ENCODE measurements around the gene CDHR2.
A peak's percentile ranks its signal among the peaks of the same experiment; 100 is the strongest.
"Not testable (repeated sequence)": the region's sequence is repeated elsewhere in the genome, so short reads cannot be mapped to it uniquely, and the experiment has no call there.

The CDHR2 gene

DNA sequence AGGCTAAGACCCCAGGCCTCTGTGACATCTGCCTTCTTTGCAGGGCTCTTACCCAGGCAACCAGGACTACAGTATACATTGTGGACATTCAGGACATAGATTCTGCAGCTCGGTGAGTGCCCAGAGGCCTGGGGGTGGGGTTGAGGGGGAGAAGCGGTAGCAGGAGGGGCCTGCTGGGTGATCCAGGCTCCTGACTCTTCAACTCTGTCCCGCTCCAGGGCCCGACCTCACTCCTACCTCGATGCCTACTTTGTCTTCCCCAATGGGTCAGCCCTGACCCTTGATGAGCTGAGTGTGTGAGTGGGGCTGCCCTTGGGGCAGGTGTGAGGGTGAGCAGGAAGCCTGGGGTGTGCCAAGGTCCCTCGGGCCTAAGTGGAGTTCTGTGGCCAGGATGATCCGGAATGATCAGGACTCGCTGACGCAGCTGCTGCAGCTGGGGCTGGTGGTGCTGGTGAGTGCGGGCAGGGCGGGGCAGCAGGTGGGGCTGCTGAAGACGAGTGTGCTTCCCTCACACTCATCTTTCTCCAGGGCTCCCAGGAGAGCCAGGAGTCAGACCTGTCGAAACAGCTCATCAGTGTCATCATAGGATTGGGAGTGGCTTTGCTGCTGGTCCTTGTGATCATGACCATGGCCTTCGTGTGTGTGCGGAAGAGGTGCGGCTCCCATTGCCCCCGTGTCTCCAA, 41.0 kb downstream of the CDHR2 start:
- DNase-seq (ENCODE audit: low read depth), result no peak
- no peak overlapping the region for H3K4me3 ChIP-seq (ENCODE audit: low read depth, low read length)

- not testable (repeated sequence) for H3K4me3 ChIP-seq (ENCODE audit: low read depth, low read length); DNase-seq (ENCODE audit: low read depth)
Observed at GRCh38 chr5:176591667-176592066, 42.5 kb downstream of the CDHR2 start.

DNA sequence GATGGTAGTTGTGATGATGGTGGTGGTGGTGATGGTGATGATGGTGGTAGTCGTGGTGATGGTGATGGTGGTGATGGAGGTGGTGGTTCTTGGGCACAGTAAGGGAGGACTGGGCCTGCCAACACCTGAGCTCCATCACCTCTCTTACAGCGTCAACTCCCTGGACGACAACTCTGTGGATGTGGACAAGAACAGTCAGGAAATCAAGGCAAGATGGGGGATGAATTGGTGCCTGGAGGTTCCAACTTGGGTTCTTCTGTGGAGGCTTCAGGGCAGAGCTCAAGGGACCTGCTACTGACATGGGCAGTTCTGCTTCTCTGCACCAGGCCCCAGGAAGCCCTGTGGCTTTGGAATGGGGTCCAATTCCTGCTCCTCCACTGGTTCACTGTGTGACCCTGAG, 43.4 kb downstream of the CDHR2 start:
- no peak for DNase-seq (ENCODE audit: low read depth)

DNA sequence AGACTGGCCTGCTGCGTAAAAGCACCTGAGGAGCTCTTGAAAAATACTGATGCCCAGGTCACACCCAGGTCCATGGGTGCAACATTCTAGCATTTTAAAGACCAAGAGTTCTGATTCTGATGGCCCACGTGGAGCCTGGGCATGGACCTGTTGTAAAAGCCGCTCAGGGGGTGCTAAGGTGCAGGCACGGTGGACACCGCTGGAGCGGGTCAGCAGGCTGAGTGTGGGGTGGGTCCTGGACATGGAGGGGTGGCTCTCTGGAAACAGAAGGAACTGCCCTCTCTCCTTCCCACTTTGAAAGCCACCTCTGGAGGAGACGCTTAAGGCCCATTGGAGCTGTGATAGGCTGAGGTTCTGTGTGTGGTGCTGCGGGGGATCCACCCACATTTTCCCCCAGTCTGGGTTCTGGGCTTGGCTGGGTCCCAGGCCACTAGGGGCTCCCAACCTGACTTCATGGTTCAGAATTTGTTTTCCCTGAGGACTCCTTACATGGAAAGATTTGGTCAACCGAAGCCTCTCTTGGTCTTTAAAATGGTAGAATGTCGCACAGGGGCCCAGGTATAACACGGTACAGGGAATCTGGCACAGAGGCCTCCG, 44.2 kb downstream of the CDHR2 start:
- no peak for DNase-seq (ENCODE audit: low read depth)
- no peak overlapping the region for H3K4me3 ChIP-seq (ENCODE audit: low read depth, low read length)

More for the DNA sequence above, 43.4 kb downstream of the CDHR2 start:
- H3K4me3 ChIP-seq (ENCODE audit: low read depth, low read length), result no peak overlapping the region

DNA sequence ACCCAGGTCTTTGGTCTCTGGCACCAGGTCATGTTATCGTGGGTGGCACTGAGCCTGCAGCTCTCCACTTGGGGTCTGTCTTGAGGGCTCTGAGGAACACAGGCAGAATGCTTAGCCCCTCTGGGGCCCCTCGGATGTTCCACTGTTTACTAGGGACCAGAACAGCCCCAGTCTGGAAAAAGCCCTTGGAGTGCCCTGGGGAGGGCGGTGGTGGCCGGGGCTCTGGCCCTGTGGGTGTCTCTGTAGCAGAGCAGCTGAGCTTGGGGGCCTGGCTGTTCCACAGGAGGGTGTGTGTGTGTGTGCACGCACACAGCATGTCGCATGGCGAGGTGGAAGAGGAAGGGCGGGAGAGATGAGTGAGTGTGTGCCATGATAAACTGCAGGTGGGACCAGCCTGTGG, 45.4 kb downstream of the CDHR2 start:
- DNase-seq (ENCODE audit: low read depth), result no peak
- H3K4me3 ChIP-seq (ENCODE audit: low read depth, low read length), result no peak overlapping the region

GRCh38 chr5:176595386-176595943, 46.3 kb downstream of the CDHR2 start:
- no peak overlapping the region for H3K4me3 ChIP-seq (ENCODE audit: low read depth, low read length)
- DNase-seq (ENCODE audit: low read depth), result no peak

- DNase-seq (ENCODE audit: low read depth), result no peak
- no peak overlapping the region for H3K4me3 ChIP-seq (ENCODE audit: low read depth, low read length)
Observed at GRCh38 chr5:176596069-176596644, 47.0 kb downstream of the CDHR2 start.

DNA sequence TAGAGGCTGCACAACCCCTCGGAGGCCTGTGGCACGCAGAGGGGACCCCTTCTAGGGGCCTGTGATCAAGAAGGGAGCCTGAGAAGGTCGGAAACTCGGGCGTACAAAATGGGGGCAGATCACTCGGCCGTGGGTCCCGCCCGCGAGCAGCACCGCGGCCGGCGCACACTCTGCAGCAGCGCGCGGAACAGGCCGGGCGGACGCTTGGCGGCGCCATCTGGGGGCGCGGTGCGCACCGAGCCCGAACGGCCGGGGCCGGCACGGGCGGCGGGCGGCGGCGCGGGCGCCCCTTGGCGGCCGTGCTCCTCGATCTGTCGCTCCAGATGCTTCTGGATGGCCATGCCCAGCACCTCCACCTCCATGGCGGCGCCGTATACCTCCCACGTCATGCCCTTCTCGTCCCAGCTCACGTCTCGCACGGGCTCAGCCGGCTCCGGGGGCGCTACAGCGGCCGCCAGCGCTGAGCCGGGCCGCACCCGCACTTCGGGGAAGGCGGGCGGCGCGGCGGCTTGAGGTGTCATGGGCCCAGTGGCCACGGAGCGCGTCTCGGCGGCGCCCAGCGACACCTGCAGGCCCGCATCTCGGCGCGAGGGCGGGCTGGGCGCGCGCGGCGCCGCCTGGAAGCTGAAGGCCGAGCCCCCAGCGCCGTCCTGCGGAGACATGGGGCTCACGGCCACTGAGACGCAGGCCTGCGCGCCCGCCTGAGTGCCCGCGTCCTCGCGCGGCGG, 47.7 kb downstream of the CDHR2 start:
- DNase-seq (ENCODE audit: low read depth), result no peak
- H3K4me3 ChIP-seq (ENCODE audit: low read depth, low read length), result peak overlapping the region; percentile 21

DNA sequence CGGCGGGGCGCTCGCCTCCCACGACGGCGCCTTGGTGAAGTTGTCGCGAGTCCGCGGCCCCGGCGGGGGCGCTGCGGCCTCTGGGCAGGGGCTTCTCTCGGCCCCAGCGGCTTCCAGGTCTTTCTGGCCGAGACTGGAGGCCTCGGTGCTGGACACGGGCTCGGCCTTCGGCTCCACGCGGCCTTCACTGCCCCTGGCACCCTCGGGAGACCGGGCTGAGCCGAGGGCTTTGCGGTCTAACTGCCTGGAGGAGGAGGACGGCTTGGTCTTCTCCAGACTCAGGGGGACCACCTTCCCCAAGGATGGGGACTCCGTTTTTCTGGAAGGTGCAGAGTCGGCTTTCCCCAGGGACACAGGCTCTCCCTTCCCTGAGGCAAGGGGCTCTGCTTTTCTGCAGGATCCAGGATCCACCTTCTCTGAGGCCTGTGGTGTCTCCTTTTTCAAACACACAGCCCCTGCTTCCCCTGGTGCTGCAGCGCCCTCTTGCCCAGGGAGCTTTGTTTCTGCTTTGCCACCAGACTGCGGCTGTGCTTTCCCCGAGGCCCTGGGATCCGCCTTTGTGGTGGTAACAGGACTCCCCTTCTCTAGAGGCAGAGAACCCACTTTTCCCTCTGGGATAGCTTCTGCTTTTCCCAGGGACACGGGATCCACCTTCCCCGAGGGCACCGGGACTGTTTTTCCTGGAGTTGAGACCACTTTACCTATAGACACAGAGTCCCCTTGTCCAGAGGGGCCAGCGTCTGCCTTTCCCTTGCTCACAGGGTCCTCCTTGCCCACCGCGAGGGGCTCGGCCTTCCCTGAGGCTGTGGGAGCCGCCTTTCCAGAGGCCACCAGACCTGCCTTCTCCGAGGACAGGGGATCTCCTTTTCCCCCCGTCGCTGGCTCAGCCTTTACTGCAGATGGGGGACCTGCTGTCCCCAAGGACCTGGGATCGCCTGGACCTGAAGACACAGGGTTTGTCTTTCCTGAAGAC, 48.6 kb downstream of the CDHR2 start:
- DNase-seq (ENCODE audit: low read depth), result no peak
- H3K4me3 ChIP-seq (ENCODE audit: low read depth, low read length), result no peak overlapping the region

- not testable (repeated sequence) for DNase-seq (ENCODE audit: low read depth); H3K4me3 ChIP-seq (ENCODE audit: low read depth, low read length)
Observed at GRCh38 chr5:176599749-176600430, 50.7 kb downstream of the CDHR2 start.

DNA sequence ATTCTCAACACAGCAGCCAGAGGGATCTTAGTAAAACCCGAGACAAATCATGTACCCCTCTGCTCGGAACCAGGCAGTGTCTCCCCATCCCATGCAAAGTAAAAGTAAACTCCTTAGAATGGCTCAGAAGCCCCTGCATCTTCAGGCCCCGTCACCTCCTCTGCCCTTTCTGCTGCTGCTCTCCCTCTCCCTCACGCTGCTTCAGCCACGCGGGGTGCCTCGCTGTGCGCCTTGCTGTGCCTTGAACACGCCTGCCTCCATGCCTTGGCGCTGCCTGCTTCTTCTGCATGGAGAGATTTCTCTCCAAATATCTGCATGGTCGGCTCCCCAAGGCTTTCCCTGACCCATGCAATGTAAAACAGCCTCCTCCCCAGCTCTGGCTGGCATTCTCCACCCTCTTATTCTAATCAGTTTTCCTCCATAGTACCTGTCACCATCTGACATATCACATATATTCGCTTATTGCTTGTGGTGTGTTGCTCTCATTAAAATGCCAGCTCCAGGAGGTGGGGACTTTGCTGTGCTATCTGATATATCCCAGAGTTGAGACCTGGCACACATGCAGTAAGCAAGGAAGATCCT, 52.9 kb downstream of the CDHR2 start:
- no peak for DNase-seq (ENCODE audit: low read depth)
- H3K4me3 ChIP-seq (ENCODE audit: low read depth, low read length), result no peak overlapping the region

GRCh38 chr5:176603091-176603490, 53.9 kb downstream of the CDHR2 start:
- no peak for DNase-seq (ENCODE audit: low read depth)
- H3K4me3 ChIP-seq (ENCODE audit: low read depth, low read length), result no peak overlapping the region

GRCh38 chr5:176606032-176606431, 56.9 kb downstream of the CDHR2 start:
- DNase-seq (ENCODE audit: low read depth), result no peak
- no peak overlapping the region for H3K4me3 ChIP-seq (ENCODE audit: low read depth, low read length)

- no peak for DNase-seq (ENCODE audit: low read depth)
- H3K4me3 ChIP-seq (ENCODE audit: low read depth, low read length), result no peak overlapping the region
Observed at GRCh38 chr5:176606875-176607274, 57.7 kb downstream of the CDHR2 start.

- no peak overlapping the region for H3K4me3 ChIP-seq (ENCODE audit: low read depth, low read length)
- no peak for DNase-seq (ENCODE audit: low read depth)
Observed at GRCh38 chr5:176608142-176608705, 59.1 kb downstream of the CDHR2 start.

DNA sequence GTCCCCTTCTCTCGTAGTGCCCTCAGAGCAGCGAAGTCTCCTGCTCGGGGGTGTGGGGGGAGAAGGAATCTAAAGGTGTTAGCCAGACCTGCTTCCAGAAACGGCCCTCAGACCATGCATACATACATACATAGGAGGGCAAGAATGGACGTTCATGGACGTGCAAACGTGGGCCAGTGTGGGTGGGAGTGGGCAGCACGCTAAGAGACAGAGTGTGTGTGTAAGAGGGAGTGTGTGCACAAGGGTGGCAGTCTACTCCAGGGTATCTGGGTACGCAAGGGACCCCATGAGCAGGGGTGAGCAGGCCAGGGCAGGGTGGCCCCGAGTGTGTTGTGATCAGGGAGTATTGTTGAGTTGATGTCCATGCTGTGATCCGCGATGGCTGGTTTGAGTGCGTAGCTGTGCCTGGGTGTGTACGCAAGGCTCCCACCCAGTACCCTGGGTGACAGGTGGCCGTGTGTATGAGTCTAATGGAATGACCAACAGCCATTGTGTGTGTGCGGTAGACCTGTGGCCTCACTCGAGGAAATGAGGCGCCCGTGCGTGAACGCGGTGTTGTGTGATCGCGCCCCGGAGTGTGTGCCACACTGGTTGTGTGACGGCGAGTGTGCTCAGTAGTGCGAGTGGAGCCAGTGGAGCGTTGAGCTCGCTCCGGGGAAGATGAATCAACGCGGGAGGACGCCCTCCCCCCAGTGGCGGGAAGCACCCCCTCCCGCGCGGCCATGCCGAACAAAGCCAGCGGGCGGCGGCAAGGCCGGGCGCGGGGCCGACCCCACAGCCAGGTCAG, 60.0 kb downstream of the CDHR2 start:
- no peak for DNase-seq (ENCODE audit: low read depth)
- peak overlapping the region; percentile 65 for H3K4me3 ChIP-seq (ENCODE audit: low read depth, low read length)

All from skeletal muscle cell (primary cell).